ENCODE data around the gene LRRC57.

The LRRC57 gene

GRCh38 chr15:42490671-42491538, 57.7 kb downstream of the LRRC57 start, which contains the start of gene ZNF106:
Gene ZNF106 (minus strand): TSS chr15:42491141. CDS start chr15:42472289, 18,852 bp downstream.
- DNase-seq: peak; percentile 77

GRCh38 chr15:42490291-42490670, 58.3 kb downstream of the LRRC57 start:
- no peak for DNase-seq

Data from activated T-cell treated with anti-CD3 and anti-CD28 coated beads for 4 hours (primary cell).